ENCODE results near the gene CCDC187. TPM values are rescaled to one million over a fixed set of nuclear protein-coding genes. Genes with fewer than 3 reads are reported as not detected.

CCDC187 gene
- total and polyA plus RNA-seq, 2 of the 8 experiments (the other 6 are each of a cell fraction or from before 2014, with no cell fraction given), result 0.02 TPM; not detected in 1

DNA sequence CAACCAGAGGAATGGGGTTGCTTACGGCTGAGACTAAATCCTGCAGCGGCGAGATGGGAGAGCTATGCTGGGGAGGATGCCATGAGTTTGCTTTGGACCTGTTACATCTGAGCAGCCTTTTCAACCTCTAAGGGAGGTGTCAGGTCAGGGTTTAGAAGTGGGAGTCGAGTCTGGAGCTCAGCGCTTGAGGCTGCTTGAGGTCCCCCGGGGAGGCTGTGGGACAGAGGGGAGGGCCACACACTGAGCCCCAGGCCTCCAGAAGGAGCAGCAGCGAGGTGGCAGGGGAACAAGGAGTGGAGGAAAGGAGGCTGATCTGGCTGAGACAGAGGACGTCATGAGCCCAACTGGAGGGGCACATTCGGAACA is 56.4 kb downstream of the CCDC187 start:
- peak overlapping the region; percentile 61; the same call in 1 of the 2 replicates for H2BK15ac ChIP-seq (ENCODE audit: low read length)
- no peaks in the 10 kb centered on the region for H3K9me3 ChIP-seq (ENCODE audit: insufficient read depth in 2 of 2, low read depth in 1 of 2, low read length in 1 of 2)
- DNase-seq (ENCODE audit: low read depth in 1 of 2, low spot score in 2 of 2) (no peak), FAIRE-seq (no peak)
- POLR2A ChIA-PET (ENCODE audit: partially characterized antibody), result interaction anchor here (1.1 to 2.2 kb wide), 3 partner anchors 20 to 109 kb away, joined by 3 to 6 read pairs (median 3); no protein-coding TSS in a partner anchor
- no peak overlapping the region for H3K4ac ChIP-seq (replicated peaks; ENCODE audit: insufficient read length, low read depth, low read length)
- no peak overlapping the region for H3K23ac ChIP-seq (ENCODE audit: insufficient read length)
- no peak overlapping the region for H2BK20ac ChIP-seq (ENCODE audit: low read length)
- H3K23me2 ChIP-seq (ENCODE audit: low read depth, low read length), result no peaks in the 10 kb centered on the region; the same call in 1 of the 2 replicates
- no peaks in the 10 kb centered on the region; a peak in 1 of 8 replicates for H3K36me3 ChIP-seq (ENCODE audit: control insufficient read depth in 2 of 4, insufficient read depth in 4 of 4, low read length in 3 of 4)
- no peak overlapping the region; the same call in 1 of the 2 replicates for H4K8ac ChIP-seq (ENCODE audit: extremely low read depth, insufficient read depth, low read length)
- TF ChIP-seq FOSL1 (IDR thresholded peaks at IDR 0.05; ENCODE audit: insufficient read depth, low read depth, low read length) (no peak), RBBP5 (IDR thresholded peaks at IDR 0.05; ENCODE audit: borderline replicate concordance, low read depth, low read length) (no peak), MAX (IDR thresholded peaks at IDR 0.05) (no peak), EGR1 (IDR thresholded peaks at IDR 0.05; ENCODE audit: borderline replicate concordance, low read depth, low read length) (no peak), JUND (IDR thresholded peaks at IDR 0.05; ENCODE audit: low read length) (no peak)
- TF ChIP-seq, protein P1, sequence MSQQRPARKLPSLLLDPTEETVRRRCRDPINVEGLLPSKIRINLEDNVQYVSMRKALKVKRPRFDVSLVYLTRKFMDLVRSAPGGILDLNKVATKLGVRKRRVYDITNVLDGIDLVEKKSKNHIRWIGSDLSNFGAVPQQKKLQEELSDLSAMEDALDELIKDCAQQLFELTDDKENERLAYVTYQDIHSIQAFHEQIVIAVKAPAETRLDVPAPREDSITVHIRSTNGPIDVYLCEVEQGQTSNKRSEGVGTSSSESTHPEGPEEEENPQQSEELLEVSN (IDR thresholded peaks at IDR 0.05), result no peak
- CTCF ChIA-PET (ENCODE audit: partially characterized antibody), result interaction anchor here (0.9 to 1.6 kb wide), 6 partner anchors 14 to 78 kb away, joined by 3 to 5 read pairs (median 3); no protein-coding TSS in a partner anchor
- H2AFZ ChIP-seq (ENCODE audit: low read length), result 0 out of 2 replicates have a peak overlapping the region, but pooled peaks have one; percentile 65
- peaks cover 3 to 21% (median 13%) of the 10 kb centered on the region in 4 experiments for H3K4me1 ChIP-seq (replicated peaks in 1 of 4; ENCODE audit: control insufficient read depth in 3 of 4, insufficient read depth in 4 of 4, low read length in 3 of 4)
- H4K20me1 ChIP-seq (replicated peaks in 1 of 2; ENCODE audit: control insufficient read depth in 1 of 2, insufficient read depth in 2 of 2, low read length in 2 of 2), result peaks cover 5 to 15% of the 10 kb centered on the region in 2 experiments
- H3K14ac ChIP-seq (ENCODE audit: insufficient read length), result no peak overlapping the region
- no peak overlapping the region for H3K27ac ChIP-seq (ENCODE audit: low read depth, low read length)
- peaks cover 0 to 7% (median 1%) of the 10 kb centered on the region in 4 experiments; a peak in 4 of 7 replicates for H3K27me3 ChIP-seq (replicated peaks in 1 of 4; ENCODE audit: control insufficient read depth in 3 of 4, extremely low read depth in 1 of 4, insufficient read depth in 3 of 4, low read length in 3 of 4)
- peaks cover 4% of the 10 kb centered on the region; the same call in 1 of the 2 replicates for H3K79me1 ChIP-seq (ENCODE audit: low read depth, low read length)
- H3K79me2 ChIP-seq (ENCODE audit: control insufficient read depth in 1 of 2, insufficient read depth in 2 of 2, low read length in 2 of 2), result peaks cover 4 to 26% of the 10 kb centered on the region in 2 experiments
- no peak overlapping the region for H4K91ac ChIP-seq (replicated peaks; ENCODE audit: insufficient read length, low read length)
- peak overlapping the region; percentile 4 for H4K5ac ChIP-seq (ENCODE audit: insufficient read length, low read depth, low read length)
- no peak overlapping the region for H3K9ac ChIP-seq (replicated peaks in 1 of 4; ENCODE audit: extremely low read depth in 1 of 4, low read depth in 3 of 4, low read length in 3 of 4)
- H3K18ac ChIP-seq (ENCODE audit: extremely low read depth, low read length), result 0 out of 2 replicates have a peak overlapping the region, but pooled peaks have one; percentile 53
- peak overlapping the region in 1 of 2 experiments; percentile 13; a peak in 1 of 4 replicates for H3K4me2 ChIP-seq (ENCODE audit: insufficient read depth in 1 of 2, low read depth in 2 of 2, low read length in 2 of 2)
- no peak overlapping the region for H3K4me3 ChIP-seq (ENCODE audit: extremely low read depth in 1 of 4, insufficient read depth in 2 of 4, low read depth in 3 of 4, low read length in 4 of 4)
- no peak overlapping the region for H3K56ac ChIP-seq (replicated peaks; ENCODE audit: insufficient read length, low read depth, low read length)
- peak overlapping the region; percentile 90; the same call in 1 of the 2 replicates for H2BK12ac ChIP-seq (ENCODE audit: low read depth, low read length)
- H2BK120ac ChIP-seq (replicated peaks; ENCODE audit: low read depth, low read length), result no peak overlapping the region
- H2AK5ac ChIP-seq (ENCODE audit: low read depth, low read length), result no peak overlapping the region
- 78% methylated on average over 9 of the region's 9 CpGs; no CpG with 5 or more reads in 1 of the 2 experiments for WGBS, 2 experiments (ENCODE audit: extremely low coverage in 1 of 2, insufficient coverage in 1 of 2, insufficient read length in 1 of 2, insufficient replicate concordance in 2 of 2, low coverage in 1 of 2, low lambda C conversion rate in 2 of 2, missing lambda C conversion rate in 1 of 2)
- H2BK5ac ChIP-seq (ENCODE audit: low read depth, low read length), result no peak overlapping the region
